ENCODE data around the gene LIPN.

DNA sequence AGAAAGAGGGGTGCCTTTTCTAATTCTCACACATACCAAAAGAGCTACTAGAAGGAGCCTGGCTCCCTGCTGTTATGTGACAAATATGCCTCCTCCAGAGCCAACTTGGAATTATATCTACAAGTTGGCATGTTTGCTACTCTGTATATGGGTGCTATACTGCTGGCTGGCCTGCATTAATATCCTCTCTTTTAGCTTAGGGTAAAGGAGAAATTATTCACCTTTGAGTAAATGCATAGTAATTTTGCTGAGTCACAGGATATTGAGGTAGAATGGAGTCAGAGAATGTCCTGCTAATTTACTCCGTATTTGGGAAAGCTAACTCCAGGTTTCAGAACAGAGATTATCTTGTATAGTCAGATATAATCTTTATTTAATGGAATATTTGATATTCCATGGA is 24.2 kb upstream of the LIPN start:
- TF ChIP-seq CTCF (IDR thresholded peaks at IDR 0.05; ENCODE audit: low read depth, low read length, missing input control) (no peak), GABPA (IDR thresholded peaks at IDR 0.05 in 1 of 2, conservative IDR thresholded peaks at IDR 0.05 in 1 of 2) (no peak), RAD21 (IDR thresholded peaks at IDR 0.05) (no peak), EGR1 (IDR thresholded peaks at IDR 0.05; ENCODE audit: low read depth in 2 of 2) (no peak), TAF1 (conservative IDR thresholded peaks at IDR 0.05) (no peak)
- TF ChIP-seq, protein P1, sequence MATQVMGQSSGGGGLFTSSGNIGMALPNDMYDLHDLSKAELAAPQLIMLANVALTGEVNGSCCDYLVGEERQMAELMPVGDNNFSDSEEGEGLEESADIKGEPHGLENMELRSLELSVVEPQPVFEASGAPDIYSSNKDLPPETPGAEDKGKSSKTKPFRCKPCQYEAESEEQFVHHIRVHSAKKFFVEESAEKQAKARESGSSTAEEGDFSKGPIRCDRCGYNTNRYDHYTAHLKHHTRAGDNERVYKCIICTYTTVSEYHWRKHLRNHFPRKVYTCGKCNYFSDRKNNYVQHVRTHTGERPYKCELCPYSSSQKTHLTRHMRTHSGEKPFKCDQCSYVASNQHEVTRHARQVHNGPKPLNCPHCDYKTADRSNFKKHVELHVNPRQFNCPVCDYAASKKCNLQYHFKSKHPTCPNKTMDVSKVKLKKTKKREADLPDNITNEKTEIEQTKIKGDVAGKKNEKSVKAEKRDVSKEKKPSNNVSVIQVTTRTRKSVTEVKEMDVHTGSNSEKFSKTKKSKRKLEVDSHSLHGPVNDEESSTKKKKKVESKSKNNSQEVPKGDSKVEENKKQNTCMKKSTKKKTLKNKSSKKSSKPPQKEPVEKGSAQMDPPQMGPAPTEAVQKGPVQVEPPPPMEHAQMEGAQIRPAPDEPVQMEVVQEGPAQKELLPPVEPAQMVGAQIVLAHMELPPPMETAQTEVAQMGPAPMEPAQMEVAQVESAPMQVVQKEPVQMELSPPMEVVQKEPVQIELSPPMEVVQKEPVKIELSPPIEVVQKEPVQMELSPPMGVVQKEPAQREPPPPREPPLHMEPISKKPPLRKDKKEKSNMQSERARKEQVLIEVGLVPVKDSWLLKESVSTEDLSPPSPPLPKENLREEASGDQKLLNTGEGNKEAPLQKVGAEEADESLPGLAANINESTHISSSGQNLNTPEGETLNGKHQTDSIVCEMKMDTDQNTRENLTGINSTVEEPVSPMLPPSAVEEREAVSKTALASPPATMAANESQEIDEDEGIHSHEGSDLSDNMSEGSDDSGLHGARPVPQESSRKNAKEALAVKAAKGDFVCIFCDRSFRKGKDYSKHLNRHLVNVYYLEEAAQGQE (IDR thresholded peaks at IDR 0.05), result no peak
- TF ChIP-seq, protein P2, sequence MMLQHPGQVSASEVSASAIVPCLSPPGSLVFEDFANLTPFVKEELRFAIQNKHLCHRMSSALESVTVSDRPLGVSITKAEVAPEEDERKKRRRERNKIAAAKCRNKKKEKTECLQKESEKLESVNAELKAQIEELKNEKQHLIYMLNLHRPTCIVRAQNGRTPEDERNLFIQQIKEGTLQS (IDR thresholded peaks at IDR 0.05), result no peak
